HL-60 (cell line): ENCODE data around the gene NOLC1.

ENCODE experiments used
- DNase-seq, 2 experiments: peaks; one replicate each; pipeline ENCODE4 v3.0.0-alpha.2; 2010 to 2020; ENCODE audit warnings: low read depth in 1 of 2, low spot score in 1 of 2
- H3K27ac ChIP-seq: fragments of 250-450 bp; sonication (Bioruptor Pico); replicated peaks from 2 replicates; pipeline ENCODE4 v1.5.1; 2020; ENCODE audit warnings: mild to moderate bottlenecking, moderate library complexity
- H3K27me3 ChIP-seq: fragments of 250-450 bp; sonication (Bioruptor Pico); 2 replicates; pipeline ENCODE4 v1.5.1; 2021; ENCODE audit warnings: mild to moderate bottlenecking, moderate library complexity; ENCODE audit not compliant: insufficient read depth, poor library complexity, severe bottlenecking
- H3K4me3 ChIP-seq: replicated peaks from 2 replicates; pipeline ENCODE4 v1.5.1; 2011; ENCODE audit warnings: mild to moderate bottlenecking, control low read depth, low read length; ENCODE audit not compliant: insufficient read depth
- CTCF ChIP-seq: IDR thresholded peaks from one replicate; pipeline ENCODE4 v1.5.1; 2011; ENCODE audit warnings: low read length, control low read depth, inconsistent platforms; ENCODE audit not compliant: insufficient read depth
- GABPA ChIP-seq: IDR thresholded peaks from 2 replicates; pipeline ENCODE4 v1.6.1; 2012; ENCODE audit warnings: low read depth
- POLR2AphosphoS5 ChIP-seq: IDR thresholded peaks from 2 replicates; pipeline ENCODE4 v1.6.1; 2012; ENCODE audit warnings: low read depth
- REST ChIP-seq: IDR thresholded peaks from 2 replicates; pipeline ENCODE4 v1.6.1; 2012; ENCODE audit warnings: low read depth; ENCODE audit not compliant: insufficient replicate concordance
- SPI1 ChIP-seq: IDR thresholded peaks from 2 replicates; pipeline ENCODE4 v1.6.1; 2012; ENCODE audit warnings: low read depth, mild to moderate bottlenecking, borderline replicate concordance

The NOLC1 gene

DNA sequence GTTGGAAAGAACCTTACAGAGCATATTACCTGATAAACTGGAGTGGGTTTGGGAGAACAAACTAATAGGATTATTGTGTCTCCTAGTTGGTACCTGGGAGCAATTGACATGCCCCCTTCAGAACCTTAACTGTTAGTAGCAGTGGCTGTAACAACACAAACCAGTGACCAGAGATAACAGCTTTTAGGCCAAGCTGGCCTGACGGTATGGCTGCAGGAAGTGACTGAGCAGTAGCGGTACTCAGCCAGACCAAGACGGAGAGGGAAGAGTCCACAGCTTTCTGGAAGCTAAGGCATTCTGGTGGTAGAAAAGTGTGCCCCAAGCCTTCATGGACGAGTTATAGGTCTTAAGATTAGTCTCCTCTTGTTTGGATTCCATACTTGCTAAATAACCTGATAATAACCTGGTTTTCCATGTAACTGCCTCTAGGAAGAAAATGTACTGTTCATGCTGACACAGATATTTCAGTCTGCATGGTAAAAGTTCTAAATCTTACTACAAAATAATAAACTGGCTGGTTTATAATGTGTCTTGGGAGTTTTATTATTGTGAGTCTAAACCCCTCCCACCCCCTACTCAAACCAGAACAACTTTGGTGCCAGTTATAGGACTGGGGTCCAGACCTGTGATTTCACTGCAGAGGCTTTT is 11.3 kb downstream of the NOLC1 start:
- no peaks in the 10 kb centered on the region for H3K27me3 ChIP-seq
- H3K27ac ChIP-seq: no peak overlapping the region
- H3K4me3 ChIP-seq: no peak overlapping the region
- no peak for DNase-seq
- TF ChIP-seq CTCF (no peak), REST (no peak), POLR2AphosphoS5 (no peak), SPI1 (no peak)

DNA sequence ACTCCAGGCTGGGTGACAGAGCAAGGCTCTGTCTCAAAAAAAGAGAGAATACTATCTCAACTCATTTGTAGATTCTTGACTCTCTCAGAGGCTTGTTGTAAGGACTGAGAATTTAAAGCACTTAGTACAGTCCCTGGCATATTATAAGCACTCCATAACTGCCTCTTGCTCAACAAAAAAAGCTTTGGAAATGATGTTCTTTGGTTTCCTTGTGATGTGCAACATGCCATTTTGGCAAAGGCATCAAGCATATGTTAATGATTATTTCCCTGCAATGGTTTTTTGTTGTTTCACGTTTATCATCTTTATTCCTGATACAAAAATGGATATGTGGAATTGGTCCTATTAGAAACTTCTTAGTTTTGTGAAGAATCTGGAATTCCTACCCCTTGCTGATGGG is 15.7 kb downstream of the NOLC1 start:
- Histone ChIP-seq H3K4me3 (no peak overlapping the region), H3K27ac (no peak overlapping the region; the same call in 1 of the 2 replicates)
- DNase-seq: no peak

More for the DNA sequence above, 15.7 kb downstream of the NOLC1 start:
- no peak for TF ChIP-seq REST
- no peak for TF ChIP-seq SPI1
- no peak for TF ChIP-seq GABPA
- TF ChIP-seq POLR2AphosphoS5: no peak
- no peak for TF ChIP-seq CTCF
- H3K27me3 ChIP-seq: no peaks in the 10 kb centered on the region
